Measurements from ENCODE around the gene STK32A.

Gene STK32A

DNA sequence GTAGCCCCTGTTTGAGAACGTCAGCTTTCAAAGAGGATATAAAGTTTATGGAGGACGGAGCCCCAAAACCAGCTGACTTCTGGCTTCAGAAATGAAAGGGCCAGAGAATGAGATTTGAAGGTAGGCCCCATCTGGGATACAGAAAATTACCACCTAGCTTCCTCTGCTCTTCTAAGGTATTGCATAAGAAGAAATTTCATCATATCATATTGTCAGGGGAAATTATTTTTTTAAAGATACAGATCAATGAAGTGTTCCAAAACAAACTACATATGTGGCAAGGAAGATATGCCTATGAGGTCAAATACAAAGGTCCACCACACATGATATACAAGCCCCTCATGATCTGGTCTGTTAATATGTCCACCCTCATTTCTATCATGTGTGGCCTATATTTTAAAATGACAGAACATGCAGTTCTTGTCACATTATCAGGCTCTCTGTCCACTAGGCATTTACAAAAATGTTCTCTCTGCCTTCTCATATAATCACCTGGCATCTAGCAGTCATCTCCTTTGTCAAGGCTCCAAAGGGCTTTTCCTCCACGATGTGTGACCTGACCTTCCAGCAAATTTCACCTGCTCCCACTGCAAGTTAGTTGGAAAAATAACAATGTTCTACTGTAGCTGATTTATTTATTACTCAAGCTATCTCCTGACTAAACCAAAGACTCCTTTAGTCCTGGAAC lies 192.0 kb downstream of the STK32A start:
- no peak for DNase-seq (ENCODE audit: low read depth)

DNA sequence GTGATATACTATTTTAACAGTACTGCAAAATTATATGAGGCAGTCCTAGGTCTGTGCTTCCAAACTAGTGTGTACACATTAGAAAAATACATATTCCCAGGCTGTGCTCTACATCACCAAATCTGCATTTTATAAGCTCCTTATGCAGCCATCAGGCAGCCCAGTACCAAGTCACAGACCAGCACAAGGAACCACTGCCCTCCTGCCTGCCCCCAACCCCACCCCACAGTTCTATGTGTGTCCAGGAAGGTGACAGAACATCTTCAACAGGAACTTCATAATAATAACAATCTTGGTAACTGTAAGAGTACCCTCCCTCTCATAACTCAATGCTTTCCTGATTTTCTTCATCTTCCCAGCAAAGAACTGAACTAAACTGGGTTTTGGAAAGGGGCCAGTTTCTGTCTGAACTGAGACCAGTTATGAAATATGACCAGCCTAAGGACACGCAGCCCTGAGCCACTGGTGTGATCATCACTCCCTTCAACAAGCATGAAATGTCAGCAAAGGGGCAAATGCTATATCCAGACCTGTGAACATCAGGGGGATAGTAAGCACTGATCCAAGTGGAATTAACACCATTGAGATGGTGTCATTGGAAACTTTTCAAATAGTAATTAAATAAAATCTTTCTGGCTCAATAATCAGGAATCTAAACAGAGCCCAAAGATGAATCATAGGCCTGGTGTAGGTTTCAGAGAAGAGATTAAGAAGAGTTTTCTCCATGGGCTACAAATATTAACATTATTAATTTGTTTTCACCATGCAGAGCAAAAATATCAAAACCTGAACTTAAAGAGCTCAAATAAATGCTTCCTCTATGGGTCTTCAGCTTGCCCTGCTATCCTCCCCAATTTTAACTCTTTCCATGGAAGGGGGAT lies 192.9 kb downstream of the STK32A start:
- DNase-seq (ENCODE audit: low read depth) = no peak

DNA sequence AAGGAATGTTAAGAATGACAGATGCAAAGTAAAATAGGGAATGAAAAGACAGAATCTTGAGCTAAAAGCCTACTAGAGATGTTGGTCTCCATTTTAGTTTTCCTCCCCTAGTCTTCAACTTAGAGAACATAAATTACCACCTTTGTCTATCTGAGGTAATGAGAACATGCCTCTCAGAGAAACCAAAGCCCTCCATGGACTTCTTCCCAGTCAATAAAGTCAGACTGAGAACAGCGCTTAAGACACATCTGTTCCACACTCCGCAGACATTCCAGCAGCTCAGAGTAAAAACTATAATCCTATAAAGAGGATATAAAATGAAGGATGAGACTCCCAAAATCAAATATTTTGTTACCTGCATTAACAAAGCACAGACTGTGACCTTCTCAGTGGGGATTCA lies 195.8 kb downstream of the STK32A start:
- DNase-seq (ENCODE audit: low read depth) = no peak

DNA sequence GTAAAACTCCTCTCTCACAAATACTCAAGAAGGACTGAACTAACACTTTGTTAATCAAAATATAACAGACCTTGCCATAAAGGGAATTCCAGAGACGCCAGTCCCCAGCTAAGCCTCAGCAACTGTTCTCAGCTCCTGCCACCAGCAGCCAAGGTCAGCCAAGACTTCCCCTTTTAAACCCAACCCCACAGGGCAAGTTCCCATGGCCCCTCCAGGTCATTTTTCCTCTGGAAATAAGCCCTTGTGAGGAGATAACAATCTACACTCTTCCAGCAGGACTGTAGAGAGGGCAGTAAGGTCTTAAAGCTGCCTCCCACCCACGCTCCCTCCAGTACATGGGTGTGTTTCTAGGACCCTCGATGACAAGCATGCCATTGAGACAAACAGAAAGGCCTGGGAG lies 196.8 kb downstream of the STK32A start:
- DNase-seq (ENCODE audit: low read depth) = no peak

DNA sequence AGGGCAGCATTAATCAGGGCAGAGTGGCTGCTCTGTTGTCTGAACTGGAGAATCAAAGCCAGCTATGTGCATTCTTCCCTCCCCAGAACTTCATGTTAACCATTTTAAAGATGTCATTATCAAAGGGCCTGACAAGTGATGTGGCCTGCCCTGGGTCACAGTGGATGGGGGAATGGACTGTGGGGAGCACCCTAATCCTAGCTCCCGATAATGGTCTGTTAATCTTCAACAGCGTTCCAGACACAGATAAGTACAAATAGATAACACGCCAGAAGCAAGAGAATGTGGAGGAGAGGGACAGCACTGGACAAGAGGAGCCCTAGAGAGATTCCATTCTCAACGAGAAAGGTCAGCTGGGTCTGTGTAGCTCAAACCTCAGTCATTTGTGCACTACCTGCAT lies 197.5 kb downstream of the STK32A start:
- DNase-seq (ENCODE audit: low read depth) = no peak

DNA sequence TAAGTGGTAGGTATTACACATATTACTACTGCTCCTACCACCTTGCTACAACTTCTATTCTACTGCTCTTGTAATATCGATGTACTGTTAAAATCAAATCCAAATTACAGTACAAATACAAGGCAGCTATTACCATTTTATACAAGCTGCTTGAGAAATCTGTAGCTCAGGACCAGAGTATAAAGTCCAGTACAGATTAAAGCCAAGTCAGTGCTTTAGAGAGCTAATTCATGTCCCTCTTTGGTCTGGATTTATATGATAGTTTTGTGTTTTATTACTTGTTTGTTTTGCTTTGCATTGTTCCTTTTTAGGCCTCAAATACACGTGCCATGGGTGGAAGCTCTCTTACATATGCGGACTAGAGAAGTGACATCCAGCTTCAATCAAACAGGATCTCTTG lies 199.2 kb downstream of the STK32A start:
- no peak for DNase-seq (ENCODE audit: low read depth)

DNA sequence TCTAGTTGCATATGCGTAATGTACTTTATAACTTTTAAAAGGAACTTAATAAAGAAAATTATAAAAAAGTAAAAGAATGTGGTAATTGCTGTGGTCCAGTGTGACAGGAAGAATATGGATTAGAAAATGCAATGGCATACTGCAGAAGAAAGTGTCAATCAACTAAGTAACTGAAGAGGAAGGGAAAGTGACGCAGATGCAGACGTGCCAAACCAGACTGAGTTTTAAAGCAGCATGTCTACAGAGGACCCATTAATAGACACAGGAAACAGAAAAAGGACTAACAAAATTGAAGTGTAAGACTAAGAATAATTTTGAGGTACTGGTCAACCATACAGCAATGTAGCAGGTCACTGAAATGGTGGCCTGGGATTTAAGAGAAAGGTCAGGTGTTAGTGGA lies 201.8 kb downstream of the STK32A start:
- DNase-seq (ENCODE audit: low read depth) = no peak

DNA sequence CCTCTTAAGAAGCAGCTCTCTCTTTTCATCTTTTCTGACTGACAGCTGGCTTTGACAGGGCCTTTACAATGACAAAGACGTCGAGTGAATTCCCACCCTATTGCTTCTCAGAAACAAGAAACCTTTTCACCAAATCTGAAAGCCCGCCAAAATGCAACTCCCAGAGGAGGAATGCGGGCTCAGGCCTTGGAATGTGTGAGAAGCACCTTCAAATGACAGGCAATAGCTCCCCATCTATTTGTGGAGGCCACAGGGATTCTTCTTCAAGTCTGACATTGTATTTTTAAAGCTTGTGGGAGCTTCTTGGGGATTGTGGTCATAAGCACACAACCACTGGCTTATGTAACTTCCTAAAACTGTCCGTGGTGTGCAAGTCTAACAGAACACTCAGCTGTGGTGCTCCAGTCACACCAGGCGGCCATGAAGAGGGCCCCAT lies 202.4 kb downstream of the STK32A start:
- no peak for DNase-seq (ENCODE audit: low read depth)
